OCI-LY7 (cell line): ENCODE data around the gene NDUFA6. TPM values are rescaled to one million over a fixed set of nuclear protein-coding genes. Genes with fewer than 3 reads are reported as not detected.

Experiments used
- BruUV-seq: library from RNA; stranded (reverse); fragments of 400-500 nt; replicated peaks from 2 replicates; lab custom pipeline; 2021; lab: Mats Ljungman, UMichigan
- CTCF ChIA-PET: fragments of 300-600 bp; sonication (Branson Sonifier 250); formaldehyde crosslinking; loops from one replicate; lab custom pipeline; 2022; ENCODE audit warnings: antibody characterized with exemption; ENCODE audit not compliant: unreplicated experiment; lab: Charles Lee
- POLR2A ChIA-PET: fragments of 300-600 bp; sonication (Branson Sonifier 250); formaldehyde crosslinking; loops from one replicate; lab custom pipeline; 2022; ENCODE audit warnings: antibody characterized with exemption; lab: Charles Lee
- DNase-seq: peaks from one replicate; pipeline ENCODE4 v3.0.0-alpha.2; 2015; ENCODE audit warnings: low spot score
- H2AFZ ChIP-seq: fragments of 200-600 bp; sonication (generic), shearing (Covaris generic); 2 replicates; pipeline ENCODE4 v1.6.1; 2014; ENCODE audit warnings: mild to moderate bottlenecking, antibody characterized with exemption, low read length, moderate library complexity
- H3K27ac ChIP-seq: fragments of 200-600 bp; sonication (generic); 2 replicates; pipeline ENCODE4 v1.5.1; 2014; ENCODE audit warnings: mixed run types, low read depth, mild to moderate bottlenecking, moderate library complexity, low read length, inconsistent platforms; ENCODE audit not compliant: poor library complexity, severe bottlenecking
- H3K36me3 ChIP-seq: fragments of 200-600 bp; sonication (generic); 2 replicates; pipeline ENCODE4 v1.6.1; 2014; ENCODE audit warnings: mild to moderate bottlenecking, antibody characterized with exemption, low read length, moderate library complexity, mixed read lengths; ENCODE audit not compliant: insufficient read depth
- H3K4me1 ChIP-seq: fragments of 200-600 bp; sonication (generic); 2 replicates; pipeline ENCODE4 v1.5.1; 2014; ENCODE audit warnings: mild to moderate bottlenecking, low read length; ENCODE audit not compliant: insufficient read depth, poor library complexity, severe bottlenecking
- H3K4me2 ChIP-seq: fragments of 200-600 bp; sonication (generic); 2 replicates; pipeline ENCODE4 v1.6.1; 2014; ENCODE audit warnings: mild to moderate bottlenecking, low read length
- H3K4me3 ChIP-seq: fragments of 200-600 bp; sonication (generic); 2 replicates; pipeline ENCODE4 v1.5.1; 2014; ENCODE audit warnings: mild to moderate bottlenecking, low read depth, low read length; ENCODE audit not compliant: poor library complexity, severe bottlenecking
- H3K79me2 ChIP-seq: fragments of 200-600 bp; sonication (generic); 2 replicates; pipeline ENCODE4 v1.6.1; 2016; ENCODE audit warnings: low read depth, mild to moderate bottlenecking, low read length, moderate library complexity, mixed read lengths; ENCODE audit not compliant: insufficient read depth
- H3K9me2 ChIP-seq: fragments of 200-600 bp; sonication (generic); 2 replicates; pipeline ENCODE4 v1.6.1; 2016; ENCODE audit warnings: mild to moderate bottlenecking, low read length, mixed read lengths; ENCODE audit not compliant: insufficient read depth
- H3K9me3 ChIP-seq: fragments of 200-600 bp; sonication (generic); 2 replicates; pipeline ENCODE4 v1.6.1; 2014; ENCODE audit warnings: mild to moderate bottlenecking, mixed run types, low read length, mixed read lengths
- H4K20me1 ChIP-seq: fragments of 200-600 bp; sonication (generic); 2 replicates; pipeline ENCODE4 v1.6.1; 2014; ENCODE audit warnings: mild to moderate bottlenecking, antibody characterized with exemption, low read length, moderate library complexity, mixed read lengths; ENCODE audit not compliant: insufficient read depth
- EZH2phosphoT487 ChIP-seq: fragments of 200-600 bp; sonication (generic); IDR thresholded peaks from 2 replicates; pipeline ENCODE4 v1.6.1; 2018; ENCODE audit warnings: low read depth, borderline replicate concordance, mild to moderate bottlenecking, mixed run types, antibody characterized with exemption, low read length, moderate library complexity, mixed read lengths
- intact Hi-C: fragments of 100-400 bp; cut with micrococcal nuclease; formaldehyde crosslinking; loops from one replicate; pipeline ENCODE4 v1.10.0; 2022; ENCODE audit not compliant: unreplicated experiment
- total RNA-seq, 2 experiments: library from RNA; depleted of rRNA in 1 of 2; stranded (reverse); fragments of >200 nt in 1 of 2; shearing (Covaris generic) in 1 of 2; gene quantifications; 2 replicates each; pipeline ENCODE4 v1.2.3, GENCODE V29; 2014 to 2022
- TF ChIP-seq, protein P1 (sequence below): fragments of 200-600 bp; sonication (generic); conservative IDR thresholded peaks from 2 replicates; pipeline ENCODE4 v1.5.1; 2014; ENCODE audit warnings: mild to moderate bottlenecking, antibody characterized with exemption, low read length, moderate library complexity, mixed read lengths

The NDUFA6 gene
- total RNA-seq, 2 experiments from 2014 or later = 49.8 to 63.8 TPM

DNA sequence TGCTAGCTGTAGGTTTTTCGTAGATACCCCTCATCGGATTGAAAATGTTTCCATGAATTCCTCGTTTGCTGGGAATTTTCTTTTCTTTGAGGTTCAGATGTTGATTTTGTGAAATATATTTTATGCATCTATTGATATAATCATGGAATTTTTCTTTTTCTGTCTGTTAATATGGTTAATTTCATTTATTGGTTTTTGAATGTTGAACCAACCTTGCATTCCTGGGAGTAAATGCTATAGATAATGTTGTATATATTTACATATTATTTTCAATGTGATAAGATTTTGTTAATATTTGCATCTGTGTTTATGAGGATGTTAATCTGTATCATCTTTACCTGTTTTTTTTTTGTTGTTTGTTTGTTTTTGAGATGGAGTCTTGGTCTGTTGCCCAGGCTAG, 10.6 kb upstream of the NDUFA6 start:
- ChIA-PET POLR2A (interaction anchor here (0.7 kb wide), 1 partner anchor 10 kb away, joined by 3 read pairs; no protein-coding TSS in a partner anchor), CTCF (no interaction called here)

GRCh38 chr22:42091455-42091782, 847 bp upstream of the NDUFA6 start:
- POLR2A ChIA-PET = interaction anchor here (0.5 to 2.5 kb wide), 7 partner anchors 9 to 408 kb away, joined by 3 to 18 read pairs (median 4); partner anchors contain the start of gene SMDT1
- TSS peak; percentile 38 for BruUV-seq

More for the DNA sequence above, 10.6 kb upstream of the NDUFA6 start:
- Histone ChIP-seq H3K4me3 (no peak overlapping the region), H2AFZ (no peak overlapping the region), H3K9me3 (peaks cover 39% of the 10 kb centered on the region), H4K20me1 (no peaks in the 10 kb centered on the region), H3K9me2 (no peaks in the 10 kb centered on the region), H3K4me2 (no peak overlapping the region), H3K27ac (no peak overlapping the region), H3K4me1 (no peaks in the 10 kb centered on the region), H3K36me3 (peaks cover 10% of the 10 kb centered on the region; the same call in 1 of the 2 replicates), H3K79me2 (no peaks in the 10 kb centered on the region)
- no TSS peak for BruUV-seq
- TF ChIP-seq, protein P1, sequence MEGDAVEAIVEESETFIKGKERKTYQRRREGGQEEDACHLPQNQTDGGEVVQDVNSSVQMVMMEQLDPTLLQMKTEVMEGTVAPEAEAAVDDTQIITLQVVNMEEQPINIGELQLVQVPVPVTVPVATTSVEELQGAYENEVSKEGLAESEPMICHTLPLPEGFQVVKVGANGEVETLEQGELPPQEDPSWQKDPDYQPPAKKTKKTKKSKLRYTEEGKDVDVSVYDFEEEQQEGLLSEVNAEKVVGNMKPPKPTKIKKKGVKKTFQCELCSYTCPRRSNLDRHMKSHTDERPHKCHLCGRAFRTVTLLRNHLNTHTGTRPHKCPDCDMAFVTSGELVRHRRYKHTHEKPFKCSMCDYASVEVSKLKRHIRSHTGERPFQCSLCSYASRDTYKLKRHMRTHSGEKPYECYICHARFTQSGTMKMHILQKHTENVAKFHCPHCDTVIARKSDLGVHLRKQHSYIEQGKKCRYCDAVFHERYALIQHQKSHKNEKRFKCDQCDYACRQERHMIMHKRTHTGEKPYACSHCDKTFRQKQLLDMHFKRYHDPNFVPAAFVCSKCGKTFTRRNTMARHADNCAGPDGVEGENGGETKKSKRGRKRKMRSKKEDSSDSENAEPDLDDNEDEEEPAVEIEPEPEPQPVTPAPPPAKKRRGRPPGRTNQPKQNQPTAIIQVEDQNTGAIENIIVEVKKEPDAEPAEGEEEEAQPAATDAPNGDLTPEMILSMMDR = no peak
- no peak for TF ChIP-seq EZH2phosphoT487
- no peak for DNase-seq
- intact Hi-C loops = no loop called here

GRCh38 chr22:42086051-42086450, 4.5 kb downstream of the NDUFA6 start:
- Histone ChIP-seq H3K4me1 (peaks cover 18% of the 10 kb centered on the region), H3K9me3 (peaks cover 12% of the 10 kb centered on the region), H3K4me3 (no peak overlapping the region), H3K4me2 (no peak overlapping the region), H3K9me2 (no peaks in the 10 kb centered on the region), H3K79me2 (peaks cover 32% of the 10 kb centered on the region), H4K20me1 (no peaks in the 10 kb centered on the region), H2AFZ (no peak overlapping the region), H3K27ac (no peak overlapping the region), H3K36me3 (peaks cover 75% of the 10 kb centered on the region)
- ChIA-PET POLR2A (no interaction called here), CTCF (no interaction called here)
- no peak for DNase-seq
- no TSS peak for BruUV-seq
- intact Hi-C loops = no loop called here
- TF ChIP-seq, protein P1 = no peak
- no peak for TF ChIP-seq EZH2phosphoT487

More at GRCh38 chr22:42091455-42091782, 847 bp upstream of the NDUFA6 start:
- no peaks in the 10 kb centered on the region for H4K20me1 ChIP-seq
- no peaks in the 10 kb centered on the region for H3K9me2 ChIP-seq
- peak; percentile 25 for DNase-seq
- peak overlapping the region; percentile 97 for H3K4me2 ChIP-seq
- CTCF ChIA-PET = interaction anchor here (0.6 to 0.9 kb wide), 2 partner anchors 140 to 346 kb away, joined by 3 read pairs; partner anchors contain the start of gene SMIM45
- intact Hi-C loops = loop anchor here (1.0 kb wide), 1 partner anchor 346 kb away; no protein-coding TSS in a partner anchor
- peak overlapping the region; percentile 78 for H2AFZ ChIP-seq
- TF ChIP-seq, protein P1 = no peak
- no peak for TF ChIP-seq EZH2phosphoT487
- peaks cover 20% of the 10 kb centered on the region for H3K4me1 ChIP-seq
- H3K9me3 ChIP-seq = peaks cover 12% of the 10 kb centered on the region
- peak overlapping the region; percentile 84 for H3K4me3 ChIP-seq
- H3K36me3 ChIP-seq = peaks cover 25% of the 10 kb centered on the region
- peaks cover 22% of the 10 kb centered on the region for H3K79me2 ChIP-seq
- peak overlapping the region; percentile 44 for H3K27ac ChIP-seq
